ENCODE data around the gene PRRG4.
"Not testable (repeated sequence)": the region's sequence is repeated elsewhere in the genome, so short reads cannot be mapped to it uniquely, and the experiment has no call there.

The PRRG4 gene

DNA sequence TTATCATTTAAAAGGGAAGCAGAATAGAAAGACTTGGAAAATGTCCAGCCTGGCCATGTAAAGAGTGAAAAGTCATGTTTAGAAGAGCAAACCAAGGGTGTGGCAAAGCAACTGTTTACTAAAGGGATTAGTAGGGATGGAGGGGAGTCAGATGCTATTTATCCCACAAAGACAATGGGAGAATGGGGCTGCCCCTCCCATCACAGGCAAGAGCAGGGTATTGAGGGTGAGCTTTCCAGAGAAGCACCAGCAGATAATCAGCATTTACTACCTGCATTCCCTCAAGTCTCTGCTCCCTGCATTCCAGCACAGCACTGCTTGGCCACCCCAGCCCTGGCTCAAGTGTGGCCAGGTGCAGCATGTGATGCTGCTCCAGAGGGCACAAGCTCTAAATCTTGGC, 44.4 kb downstream of the PRRG4 start:
- H3K36me3 ChIP-seq (ENCODE audit: control insufficient read depth in 2 of 2, insufficient read depth in 2 of 2, low read length in 2 of 2) = no peaks in the 10 kb centered on the region
- no peak overlapping the region for H3K9ac ChIP-seq (ENCODE audit: low read depth in 1 of 2, low read length in 2 of 2)
- H3K4me3 ChIP-seq (ENCODE audit: low read length in 2 of 2) = no peak overlapping the region
- H3K27ac ChIP-seq (ENCODE audit: low read depth in 2 of 2, low read length in 2 of 2) = no peak overlapping the region
- H3K9me3 ChIP-seq (ENCODE audit: control insufficient read depth in 2 of 2, low read length in 2 of 2) = no peaks in the 10 kb centered on the region
- no peaks in the 10 kb centered on the region for H3K27me3 ChIP-seq (ENCODE audit: control insufficient read depth in 2 of 2, insufficient read depth in 2 of 2, low read length in 2 of 2)
- no peaks in the 10 kb centered on the region for H3K4me1 ChIP-seq (ENCODE audit: control insufficient read depth in 2 of 2, insufficient read depth in 2 of 2, low read length in 2 of 2)

DNA sequence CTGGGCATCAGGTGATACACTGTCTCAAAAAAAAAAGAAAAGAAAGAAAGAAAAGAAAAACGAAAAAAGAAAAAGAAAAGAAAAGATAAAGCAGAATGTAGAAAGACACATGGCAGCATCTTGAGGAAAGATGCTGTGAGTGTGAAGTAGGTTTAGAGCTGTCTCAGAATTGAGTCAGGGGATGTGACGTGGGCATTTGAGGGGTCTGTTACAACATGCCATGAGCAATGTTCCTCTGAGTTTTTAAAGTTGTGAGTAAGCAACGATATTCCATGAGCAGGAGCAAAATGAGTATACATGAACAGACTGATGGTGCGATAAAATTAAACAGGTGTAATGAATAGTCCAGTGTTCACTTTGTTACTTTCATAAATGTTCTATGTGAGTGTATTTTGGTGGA, 51.6 kb downstream of the PRRG4 start:
- Histone ChIP-seq H3K36me3 (ENCODE audit: control insufficient read depth in 2 of 2, insufficient read depth in 2 of 2, low read length in 2 of 2) (no peaks in the 10 kb centered on the region), H3K4me1 (ENCODE audit: control insufficient read depth in 2 of 2, insufficient read depth in 2 of 2, low read length in 2 of 2) (no peaks in the 10 kb centered on the region), H3K27ac (ENCODE audit: low read depth in 2 of 2, low read length in 2 of 2) (no peak overlapping the region)

DNA sequence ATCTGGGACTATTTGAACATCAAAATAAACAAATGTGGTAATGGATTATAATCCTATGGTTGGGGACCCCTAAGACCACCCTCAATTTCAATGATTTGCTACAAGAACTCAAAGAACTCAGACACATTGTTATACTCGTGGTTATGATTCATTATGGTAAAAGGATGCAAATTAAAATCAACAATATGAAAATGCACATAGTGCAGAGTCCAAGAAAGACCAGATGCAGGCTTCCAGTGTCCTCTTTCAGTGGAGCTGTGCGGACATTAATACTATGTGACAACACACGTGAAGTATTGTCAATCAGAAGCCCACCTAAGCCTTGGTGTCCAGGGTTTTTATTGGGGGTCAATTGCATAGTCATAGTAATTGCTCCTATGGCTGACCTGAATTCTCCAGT, 53.7 kb downstream of the PRRG4 start:
- Histone ChIP-seq H3K4me1 (ENCODE audit: control insufficient read depth in 2 of 2, insufficient read depth in 2 of 2, low read length in 2 of 2) (no peaks in the 10 kb centered on the region), H3K9ac (ENCODE audit: low read depth in 1 of 2, low read length in 2 of 2) (no peak overlapping the region), H3K9me3 (ENCODE audit: control insufficient read depth in 2 of 2, low read length in 2 of 2) (no peaks in the 10 kb centered on the region), H3K36me3 (ENCODE audit: control insufficient read depth in 2 of 2, insufficient read depth in 2 of 2, low read length in 2 of 2) (no peaks in the 10 kb centered on the region), H3K27ac (ENCODE audit: low read depth in 2 of 2, low read length in 2 of 2) (no peak overlapping the region), H3K27me3 (ENCODE audit: control insufficient read depth in 2 of 2, insufficient read depth in 2 of 2, low read length in 2 of 2) (no peaks in the 10 kb centered on the region), H3K4me3 (ENCODE audit: low read length in 2 of 2) (no peak overlapping the region)

More for the DNA sequence above, 51.6 kb downstream of the PRRG4 start:
- Histone ChIP-seq H3K9me3 (ENCODE audit: control insufficient read depth in 2 of 2, low read length in 2 of 2) (no peaks in the 10 kb centered on the region), H3K4me3 (ENCODE audit: low read length in 2 of 2) (no peak overlapping the region), H3K27me3 (ENCODE audit: control insufficient read depth in 2 of 2, insufficient read depth in 2 of 2, low read length in 2 of 2) (no peaks in the 10 kb centered on the region), H3K9ac (ENCODE audit: low read depth in 1 of 2, low read length in 2 of 2) (no peak overlapping the region)

DNA sequence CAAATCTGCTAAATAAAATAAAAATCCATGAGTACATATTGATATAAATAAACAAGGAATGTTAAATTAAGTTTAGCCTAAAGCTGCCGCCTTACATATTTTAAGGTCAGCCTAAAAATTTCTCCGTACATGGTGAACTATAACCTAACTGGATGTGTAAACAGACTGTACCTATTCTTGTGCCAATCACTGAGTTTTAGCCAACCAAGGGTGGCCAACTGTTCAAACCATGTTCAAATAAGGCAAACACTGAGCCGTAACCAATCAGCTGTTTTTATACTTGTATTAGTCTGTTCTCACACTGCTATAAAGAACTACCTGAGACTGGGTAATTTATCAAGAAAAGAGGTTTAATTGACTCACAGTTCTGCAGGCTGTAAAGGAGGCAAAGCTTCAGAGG, 54.3 kb downstream of the PRRG4 start:
- H3K27ac ChIP-seq (ENCODE audit: low read depth in 2 of 2, low read length in 2 of 2) = no peak overlapping the region

DNA sequence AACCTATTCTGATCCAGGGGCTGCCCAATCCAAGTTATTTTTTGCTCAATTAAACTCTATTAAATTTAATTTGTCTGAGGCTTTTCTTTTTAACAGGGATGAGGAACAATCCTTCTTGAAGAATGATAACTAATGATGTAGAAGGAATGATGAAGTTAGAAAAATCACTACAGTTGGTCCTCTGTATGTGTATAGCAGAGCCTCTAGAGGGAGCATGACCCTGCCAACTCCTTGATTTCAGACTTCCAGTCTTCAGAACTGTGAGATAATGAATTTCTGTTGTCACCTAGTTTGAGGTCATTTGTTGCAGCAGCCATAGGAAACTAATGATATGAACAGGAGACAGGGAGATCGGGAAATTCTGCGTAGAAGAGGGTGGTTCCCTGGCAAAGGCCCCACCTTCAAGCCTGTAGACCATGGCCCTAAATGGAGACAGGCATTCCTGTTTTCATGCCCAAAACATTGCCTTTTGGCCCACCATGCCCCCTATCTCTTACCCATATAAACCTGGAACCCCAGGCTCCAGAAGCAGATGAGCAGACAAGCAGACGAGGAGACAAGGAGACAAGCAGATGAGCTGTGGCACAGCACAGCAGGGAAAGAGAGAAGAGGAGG, 55.1 kb downstream of the PRRG4 start:
- Histone ChIP-seq H3K27me3 (ENCODE audit: control insufficient read depth in 2 of 2, insufficient read depth in 2 of 2, low read length in 2 of 2) (no peaks in the 10 kb centered on the region), H3K4me1 (ENCODE audit: control insufficient read depth in 2 of 2, insufficient read depth in 2 of 2, low read length in 2 of 2) (no peaks in the 10 kb centered on the region), H3K27ac (ENCODE audit: low read depth in 2 of 2, low read length in 2 of 2) (no peak overlapping the region), H3K9ac (ENCODE audit: low read depth in 1 of 2, low read length in 2 of 2) (no peak overlapping the region), H3K4me3 (ENCODE audit: low read length in 2 of 2) (no peak overlapping the region), H3K36me3 (ENCODE audit: control insufficient read depth in 2 of 2, insufficient read depth in 2 of 2, low read length in 2 of 2) (no peaks in the 10 kb centered on the region), H3K9me3 (ENCODE audit: control insufficient read depth in 2 of 2, low read length in 2 of 2) (no peaks in the 10 kb centered on the region)

More for the DNA sequence above, 54.3 kb downstream of the PRRG4 start:
- no peaks in the 10 kb centered on the region for H3K27me3 ChIP-seq (ENCODE audit: control insufficient read depth in 2 of 2, insufficient read depth in 2 of 2, low read length in 2 of 2)
- H3K9ac ChIP-seq (ENCODE audit: low read depth in 1 of 2, low read length in 2 of 2) = no peak overlapping the region
- H3K36me3 ChIP-seq (ENCODE audit: control insufficient read depth in 2 of 2, insufficient read depth in 2 of 2, low read length in 2 of 2) = no peaks in the 10 kb centered on the region
- no peaks in the 10 kb centered on the region for H3K9me3 ChIP-seq (ENCODE audit: control insufficient read depth in 2 of 2, low read length in 2 of 2)
- H3K4me1 ChIP-seq (ENCODE audit: control insufficient read depth in 2 of 2, insufficient read depth in 2 of 2, low read length in 2 of 2) = no peaks in the 10 kb centered on the region
- H3K4me3 ChIP-seq (ENCODE audit: low read length in 2 of 2) = no peak overlapping the region

DNA sequence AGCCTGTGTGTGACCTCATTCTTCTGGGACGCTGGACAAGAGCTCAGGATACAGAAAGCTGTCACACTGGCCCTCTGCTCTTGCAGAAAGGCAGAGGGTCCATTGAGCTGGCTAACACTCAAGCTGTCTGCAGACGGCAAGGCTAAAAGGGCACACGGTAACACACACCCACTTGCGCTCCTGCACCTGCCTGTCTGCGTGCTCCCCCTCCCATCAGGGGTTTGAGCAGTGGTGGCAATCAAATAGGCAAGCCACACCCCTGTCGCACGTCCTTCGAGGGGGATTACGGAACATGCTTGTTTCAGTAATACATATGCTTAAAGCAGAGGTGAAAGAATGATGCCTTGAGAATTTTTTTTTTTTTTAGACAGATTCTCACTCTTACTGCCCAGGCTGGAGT, 55.8 kb downstream of the PRRG4 start:
- no peaks in the 10 kb centered on the region for H3K9me3 ChIP-seq (ENCODE audit: control insufficient read depth in 2 of 2, low read length in 2 of 2)
- no peak overlapping the region for H3K4me3 ChIP-seq (ENCODE audit: low read length in 2 of 2)
- no peaks in the 10 kb centered on the region for H3K4me1 ChIP-seq (ENCODE audit: control insufficient read depth in 2 of 2, insufficient read depth in 2 of 2, low read length in 2 of 2)
- H3K9ac ChIP-seq (ENCODE audit: low read depth in 1 of 2, low read length in 2 of 2) = no peak overlapping the region
- H3K27ac ChIP-seq (ENCODE audit: low read depth in 2 of 2, low read length in 2 of 2) = no peak overlapping the region
- no peaks in the 10 kb centered on the region for H3K36me3 ChIP-seq (ENCODE audit: control insufficient read depth in 2 of 2, insufficient read depth in 2 of 2, low read length in 2 of 2)
- H3K27me3 ChIP-seq (ENCODE audit: control insufficient read depth in 2 of 2, insufficient read depth in 2 of 2, low read length in 2 of 2) = no peaks in the 10 kb centered on the region

DNA sequence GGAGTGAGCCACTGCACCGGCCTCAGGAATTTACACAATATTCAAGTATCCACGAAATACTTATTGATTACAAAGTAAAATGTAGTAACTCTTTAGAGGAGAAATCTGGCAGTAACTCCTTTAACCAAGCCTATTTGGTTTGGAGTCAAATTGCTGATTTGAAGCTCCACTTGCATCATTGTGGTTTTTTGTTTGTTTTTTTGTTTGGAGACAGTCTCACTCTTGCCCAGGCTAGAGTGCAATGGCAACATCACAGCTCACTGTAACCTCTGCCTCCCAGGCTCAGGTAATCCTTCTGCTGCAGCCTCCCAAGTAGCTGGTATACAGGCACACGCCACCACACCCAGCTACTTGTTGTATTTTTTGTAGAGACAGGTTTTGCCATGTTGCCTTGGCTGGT, 56.5 kb downstream of the PRRG4 start:
- Histone ChIP-seq H3K4me3 (ENCODE audit: low read length in 2 of 2) (no peak overlapping the region), H3K4me1 (ENCODE audit: control insufficient read depth in 2 of 2, insufficient read depth in 2 of 2, low read length in 2 of 2) (peaks cover 1 to 2% of the 10 kb centered on the region in 2 donors), H3K36me3 (ENCODE audit: control insufficient read depth in 2 of 2, insufficient read depth in 2 of 2, low read length in 2 of 2) (no peaks in the 10 kb centered on the region), H3K9me3 (ENCODE audit: control insufficient read depth in 2 of 2, low read length in 2 of 2) (no peaks in the 10 kb centered on the region), H3K27ac (ENCODE audit: low read depth in 2 of 2, low read length in 2 of 2) (no peak overlapping the region), H3K27me3 (ENCODE audit: control insufficient read depth in 2 of 2, insufficient read depth in 2 of 2, low read length in 2 of 2) (no peaks in the 10 kb centered on the region), H3K9ac (ENCODE audit: low read depth in 1 of 2, low read length in 2 of 2) (no peak overlapping the region)

DNA sequence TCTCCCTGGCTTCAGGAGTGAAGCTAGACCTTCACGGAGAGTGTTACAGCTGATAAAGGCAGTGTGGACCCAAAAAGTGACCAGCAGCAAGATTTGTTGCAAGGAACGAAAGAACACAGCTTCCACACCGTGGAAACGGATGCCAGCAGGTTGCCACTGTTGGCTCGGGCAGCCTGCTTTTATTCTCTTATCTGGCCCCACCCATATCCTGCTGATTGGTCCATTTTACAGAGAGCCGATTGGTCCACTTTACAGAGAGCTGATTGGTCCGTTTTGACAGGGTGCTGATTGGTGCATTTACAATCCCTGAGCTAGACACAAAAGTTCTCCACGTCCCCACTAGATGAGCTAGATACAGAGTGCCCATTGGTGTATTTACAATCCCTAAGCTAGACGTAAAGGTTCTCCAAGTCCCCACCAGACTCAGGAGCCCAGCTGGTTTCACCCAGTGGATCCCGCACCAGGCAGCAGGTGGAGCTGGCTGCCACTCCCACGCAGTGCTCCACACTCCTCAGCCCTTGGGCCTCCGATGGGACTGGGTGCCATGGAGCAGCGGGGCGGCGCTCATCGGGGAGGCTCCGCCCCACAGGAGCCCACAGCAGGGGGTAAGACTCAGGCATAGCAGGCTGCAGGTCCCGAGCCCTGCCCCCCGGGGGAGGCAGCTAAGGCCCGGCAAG, 58.1 kb downstream of the PRRG4 start:
- not testable (repeated sequence) for H3K27ac ChIP-seq (ENCODE audit: low read depth in 2 of 2, low read length in 2 of 2); H3K4me3 ChIP-seq (ENCODE audit: low read length in 2 of 2); H3K9ac ChIP-seq (ENCODE audit: low read depth in 1 of 2, low read length in 2 of 2); H3K9me3 ChIP-seq (ENCODE audit: control insufficient read depth in 2 of 2, low read length in 2 of 2); H3K27me3 ChIP-seq (ENCODE audit: control insufficient read depth in 2 of 2, insufficient read depth in 2 of 2, low read length in 2 of 2); H3K36me3 ChIP-seq (ENCODE audit: control insufficient read depth in 2 of 2, insufficient read depth in 2 of 2, low read length in 2 of 2)
- peaks cover 9 to 12% of the 10 kb centered on the region in 2 donors for H3K4me1 ChIP-seq (ENCODE audit: control insufficient read depth in 2 of 2, insufficient read depth in 2 of 2, low read length in 2 of 2)

DNA sequence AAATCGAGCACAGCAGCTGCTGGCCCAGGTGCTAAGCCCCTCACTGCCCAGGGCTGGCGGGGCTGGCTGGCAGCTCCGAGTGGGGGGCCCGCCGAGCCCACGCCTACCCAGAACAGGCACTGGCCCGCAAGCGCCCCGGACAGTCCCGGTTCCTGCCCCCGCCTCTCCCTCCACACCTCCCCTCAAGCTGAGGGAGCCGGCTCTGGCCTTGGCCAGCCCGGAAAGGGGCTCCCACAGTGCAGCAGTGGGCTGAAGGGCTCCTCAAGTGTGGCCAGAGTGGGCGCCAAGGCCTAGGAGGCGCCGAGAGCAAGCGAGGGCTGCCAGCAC, 58.6 kb downstream of the PRRG4 start:
- peaks cover 9 to 12% of the 10 kb centered on the region in 2 donors for H3K4me1 ChIP-seq (ENCODE audit: control insufficient read depth in 2 of 2, insufficient read depth in 2 of 2, low read length in 2 of 2)
- not testable (repeated sequence) for H3K27me3 ChIP-seq (ENCODE audit: control insufficient read depth in 2 of 2, insufficient read depth in 2 of 2, low read length in 2 of 2); H3K9me3 ChIP-seq (ENCODE audit: control insufficient read depth in 2 of 2, low read length in 2 of 2); H3K9ac ChIP-seq (ENCODE audit: low read depth in 1 of 2, low read length in 2 of 2); H3K27ac ChIP-seq (ENCODE audit: low read depth in 2 of 2, low read length in 2 of 2); H3K4me3 ChIP-seq (ENCODE audit: low read length in 2 of 2); H3K36me3 ChIP-seq (ENCODE audit: control insufficient read depth in 2 of 2, insufficient read depth in 2 of 2, low read length in 2 of 2)

DNA sequence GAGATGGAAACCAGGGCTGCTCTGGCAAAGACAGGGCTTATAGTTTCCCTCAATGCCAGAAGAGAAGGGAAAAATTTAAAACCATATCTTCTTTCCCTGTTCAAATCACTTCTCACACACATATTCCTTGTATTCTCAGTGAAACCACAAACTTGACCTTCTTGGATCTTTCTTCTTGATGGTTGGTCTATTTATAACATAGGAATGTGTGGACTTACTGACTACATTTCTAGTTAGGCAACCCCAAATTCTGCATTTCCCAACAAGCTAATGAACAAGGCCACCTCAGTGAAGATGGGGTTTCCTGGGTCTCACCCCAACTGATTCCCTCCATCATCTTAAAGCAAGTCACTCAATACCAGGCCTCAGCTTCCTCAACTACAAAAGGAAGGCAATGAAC, 59.1 kb downstream of the PRRG4 start:
- no peak overlapping the region for H3K27ac ChIP-seq (ENCODE audit: low read depth in 2 of 2, low read length in 2 of 2)
- no peak overlapping the region for H3K9ac ChIP-seq (ENCODE audit: low read depth in 1 of 2, low read length in 2 of 2)
- no peak overlapping the region for H3K4me3 ChIP-seq (ENCODE audit: low read length in 2 of 2)
- H3K27me3 ChIP-seq (ENCODE audit: control insufficient read depth in 2 of 2, insufficient read depth in 2 of 2, low read length in 2 of 2) = no peaks in the 10 kb centered on the region
- no peaks in the 10 kb centered on the region for H3K36me3 ChIP-seq (ENCODE audit: control insufficient read depth in 2 of 2, insufficient read depth in 2 of 2, low read length in 2 of 2)
- H3K9me3 ChIP-seq (ENCODE audit: control insufficient read depth in 2 of 2, low read length in 2 of 2) = no peaks in the 10 kb centered on the region
- peaks cover 9 to 12% of the 10 kb centered on the region in 2 donors for H3K4me1 ChIP-seq (ENCODE audit: control insufficient read depth in 2 of 2, insufficient read depth in 2 of 2, low read length in 2 of 2)
